Loucy (cell line): ENCODE measurements around the gene AP5Z1.

Experiments used
- EZH2phosphoT487 ChIP-seq: fragments of 200-600 bp; IDR thresholded peaks from 2 replicates; pipeline ENCODE4 v1.6.1; 2018; ENCODE audit warnings: antibody characterized with exemption, mild to moderate bottlenecking, moderate library complexity, borderline replicate concordance
- TF ChIP-seq, protein P1 (sequence below): fragments of 200-600 bp; sonication (generic); conservative IDR thresholded peaks from 2 replicates; pipeline ENCODE4 v1.5.1; 2014; ENCODE audit warnings: mild to moderate bottlenecking, antibody characterized with exemption, low read length

DNA sequence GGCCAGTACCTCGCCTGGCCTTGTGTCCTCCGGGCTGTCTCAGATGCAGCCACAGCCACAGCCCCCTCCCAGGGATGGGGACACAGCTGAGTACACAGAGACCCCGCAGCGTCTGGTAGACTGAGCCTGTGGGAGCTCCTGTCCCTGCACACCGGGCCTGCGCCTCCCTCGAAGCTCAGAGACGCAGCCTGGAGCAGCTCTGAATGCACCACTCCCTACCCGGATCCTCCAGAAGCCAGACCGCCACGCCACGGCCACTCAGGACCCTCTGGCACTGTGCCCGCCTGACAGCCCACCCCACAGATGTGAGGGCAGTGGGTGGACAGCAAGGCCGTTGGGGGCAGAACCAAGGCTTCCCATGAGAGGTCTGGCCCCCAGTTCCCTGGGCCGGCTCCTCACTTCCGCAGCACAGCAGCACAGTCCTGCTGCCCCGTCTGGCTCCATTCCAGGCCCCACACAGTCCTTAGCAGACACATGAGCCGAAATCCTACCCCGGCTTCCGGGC lies 45.6 kb downstream of the AP5Z1 start:
- TF ChIP-seq, protein P1, sequence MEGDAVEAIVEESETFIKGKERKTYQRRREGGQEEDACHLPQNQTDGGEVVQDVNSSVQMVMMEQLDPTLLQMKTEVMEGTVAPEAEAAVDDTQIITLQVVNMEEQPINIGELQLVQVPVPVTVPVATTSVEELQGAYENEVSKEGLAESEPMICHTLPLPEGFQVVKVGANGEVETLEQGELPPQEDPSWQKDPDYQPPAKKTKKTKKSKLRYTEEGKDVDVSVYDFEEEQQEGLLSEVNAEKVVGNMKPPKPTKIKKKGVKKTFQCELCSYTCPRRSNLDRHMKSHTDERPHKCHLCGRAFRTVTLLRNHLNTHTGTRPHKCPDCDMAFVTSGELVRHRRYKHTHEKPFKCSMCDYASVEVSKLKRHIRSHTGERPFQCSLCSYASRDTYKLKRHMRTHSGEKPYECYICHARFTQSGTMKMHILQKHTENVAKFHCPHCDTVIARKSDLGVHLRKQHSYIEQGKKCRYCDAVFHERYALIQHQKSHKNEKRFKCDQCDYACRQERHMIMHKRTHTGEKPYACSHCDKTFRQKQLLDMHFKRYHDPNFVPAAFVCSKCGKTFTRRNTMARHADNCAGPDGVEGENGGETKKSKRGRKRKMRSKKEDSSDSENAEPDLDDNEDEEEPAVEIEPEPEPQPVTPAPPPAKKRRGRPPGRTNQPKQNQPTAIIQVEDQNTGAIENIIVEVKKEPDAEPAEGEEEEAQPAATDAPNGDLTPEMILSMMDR = no peak
- no peak for TF ChIP-seq EZH2phosphoT487
